GM12891 (cell line): ENCODE measurements around the gene GEMIN5.
A peak's percentile ranks its signal among the peaks of the same experiment; 100 is the strongest.

Experiments
- POLR2A ChIP-seq: IDR thresholded peaks from 2 replicates; pipeline ENCODE4 v1.6.1; 2011; ENCODE audit warnings: low read depth, low read length, control low read depth
- POLR2AphosphoS5 ChIP-seq: IDR thresholded peaks from 2 replicates; pipeline ENCODE4 v1.6.1; 2011; ENCODE audit warnings: low read depth, low read length, control low read depth
- POU2F2 ChIP-seq: IDR thresholded peaks from 2 replicates; pipeline ENCODE4 v1.6.1; 2011; ENCODE audit warnings: low read depth, mild to moderate bottlenecking, control low read depth, low read length, moderate library complexity
- SPI1 ChIP-seq: IDR thresholded peaks from 2 replicates; pipeline ENCODE4 v1.6.1; 2011; ENCODE audit warnings: low read depth, low read length, control low read depth

DNA sequence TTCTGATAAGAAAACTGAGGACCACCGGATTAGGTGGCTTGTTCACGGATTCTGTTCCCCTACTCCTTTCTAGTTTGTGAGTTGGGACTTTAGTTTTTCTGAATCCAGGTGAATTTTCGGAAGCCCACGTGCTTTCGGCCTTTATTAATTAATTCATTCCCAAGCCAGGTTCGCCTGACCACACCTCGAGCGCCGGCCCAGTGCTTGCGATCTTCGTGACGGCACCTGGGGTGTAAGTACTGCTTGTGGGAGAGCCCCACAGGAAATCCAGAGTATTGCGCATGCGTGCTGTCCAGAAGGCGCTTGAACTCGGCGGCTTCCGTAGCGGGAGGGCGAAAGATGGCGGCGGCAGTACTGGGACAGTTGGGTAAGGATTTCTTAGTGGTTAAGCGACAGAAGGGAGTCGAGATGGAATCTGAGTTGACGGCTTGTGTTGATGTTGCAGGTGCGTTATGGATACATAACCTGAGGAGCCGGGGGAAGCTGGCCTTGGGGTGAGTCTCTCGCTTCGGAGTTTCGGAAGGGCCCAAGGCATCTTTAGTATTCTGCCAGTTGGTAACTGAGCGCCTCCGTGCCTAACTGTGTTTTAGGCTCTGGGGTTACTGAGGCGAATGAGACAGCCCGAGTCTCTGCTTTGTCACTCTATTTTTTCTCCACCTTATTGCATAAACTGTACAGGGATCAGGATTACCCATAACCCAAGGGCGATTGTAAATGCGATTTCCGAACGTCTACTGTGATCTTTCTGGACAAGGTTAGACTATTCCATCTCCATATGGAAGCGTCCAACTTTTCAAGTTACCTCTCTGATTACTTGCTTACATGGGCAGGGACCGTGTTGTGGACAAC lies 3.0 kb upstream of the GEMIN5 start, which contains the start of gene MRPL22:
- TF ChIP-seq POLR2A = peak; percentile 90
- TF ChIP-seq POLR2AphosphoS5 = peak; percentile 90
- TF ChIP-seq SPI1 = no peak
- peak; percentile 72; the same call in 1 of the 2 replicates for TF ChIP-seq POU2F2
